Esophagus squamous epithelium (tissue), 5 donors: ENCODE data around the gene ANGPTL2. TPM values are rescaled to one million over a fixed set of nuclear protein-coding genes. Genes with fewer than 3 reads are reported as not detected.
A peak's percentile ranks its signal among the peaks of the same experiment; 100 is the strongest.

Experiments used
- DNase-seq: peaks from one replicate; lab custom pipeline; 2025; lab: John Stamatoyannopoulos, UW
- H3K27ac ChIP-seq, 4 donors: fragments of 200-600 bp; sonication (generic); one replicate each; pipeline ENCODE4 v1.5.1; 2016 to 2019; ENCODE audit warnings: mild to moderate bottlenecking in 1 of 4
- H3K27me3 ChIP-seq, 4 donors: fragments of 200-600 bp; sonication (generic); 1 replicate in 3 of 4; 2 replicates in 1 of 4; pipeline versions ENCODE4 v1.5.1 to v1.6.0; 2017 to 2021; ENCODE audit warnings: antibody characterized with exemption in 1 of 4
- H3K36me3 ChIP-seq, 3 donors: fragments of 200-600 bp; sonication (generic); one replicate each; pipeline ENCODE4 v1.5.1; 2016 to 2019
- H3K4me1 ChIP-seq, 3 donors: fragments of 200-600 bp; sonication (generic); one replicate each; pipeline ENCODE4 v1.5.1; 2017 to 2019
- H3K4me3 ChIP-seq, 4 donors: fragments of 200-600 bp; sonication (generic); 1 replicate in 3 of 4; 2 replicates in 1 of 4; pipeline ENCODE4 v1.5.1; 2016 to 2019; ENCODE audit warnings: mild to moderate bottlenecking in 2 of 4, moderate library complexity in 1 of 4
- H3K9me3 ChIP-seq, 3 donors: fragments of 200-600 bp; sonication (generic); one replicate each; pipeline ENCODE4 v1.5.1; 2016 to 2019
- CTCF ChIP-seq, 6 experiments: fragments of 450-650 bp in 4 of 6; fragments of 200-600 bp in 2 of 6; sonication (generic) in 2 of 6; IDR thresholded peaks; one replicate each; pipeline ENCODE4 v1.5.1; 2016 to 2019; ENCODE audit warnings: antibody characterized with exemption in 6 of 6, mild to moderate bottlenecking in 4 of 6, moderate library complexity in 4 of 6
- POLR2A ChIP-seq, 4 donors: fragments of 450-650 bp; IDR thresholded peaks; one replicate each; pipeline ENCODE4 v1.6.1; 2017; ENCODE audit warnings: antibody characterized with exemption in 4 of 4, mild to moderate bottlenecking in 4 of 4, moderate library complexity in 3 of 4
- WGBS, 2 donors: methylation state at CpG; one replicate each; pipeline ENCODE4 v1.1.5; 2018; 5-methylcytosine and 5-hydroxymethylcytosine counted together
- intact Hi-C: fragments of 100-400 bp; cut with DNase I; formaldehyde crosslinking; loops from one replicate; pipeline ENCODE4 v1.15.0; 2022
- total RNA-seq, 4 donors: library from RNA; depleted of rRNA; stranded (reverse); fragments of >200 nt; gene quantifications; one replicate each; pipeline ENCODE4 v1.1.0, GENCODE V29; 2016
- donor health status: DM: yes; HTN: yes; CAD: no.

ANGPTL2 gene
- total RNA-seq, 4 donors from 2014 or later: 2.4 to 24.6 (median 7.6) TPM

DNA sequence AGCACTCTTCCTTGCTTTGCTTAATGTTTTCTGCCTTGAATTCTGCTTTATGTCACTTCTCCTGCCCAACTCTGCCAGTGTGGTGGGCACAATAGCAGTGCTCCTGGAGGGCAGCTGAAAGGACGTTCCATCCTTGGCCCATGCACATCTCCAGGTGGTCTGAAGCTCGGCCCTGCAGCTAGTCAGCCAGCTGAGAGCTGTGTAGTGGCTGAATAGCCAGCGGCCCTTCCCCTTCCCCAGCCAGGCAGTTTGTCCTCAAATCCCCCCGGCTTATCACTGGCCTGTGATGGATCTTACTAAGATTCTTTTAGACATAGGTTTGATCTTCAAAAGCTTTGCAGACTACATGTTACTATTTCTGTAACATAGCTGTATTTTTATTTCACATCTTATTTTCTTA, 42.7 kb upstream of the ANGPTL2 start:
- Histone ChIP-seq H3K4me3 (no peak overlapping the region), H3K4me1 (peaks cover 0 to 52% (median 6%) of the 10 kb centered on the region in 3 donors), H3K27ac (no peak overlapping the region), H3K9me3 (no peaks in the 10 kb centered on the region), H3K27me3 (no peaks in the 10 kb centered on the region), H3K36me3 (no peaks in the 10 kb centered on the region)
- no peak for DNase-seq
- WGBS, 2 donors: 90 to 92% methylated on average over 4 of the region's 4 CpGs
- intact Hi-C loops: no loop called here
- TF ChIP-seq CTCF (IDR thresholded peaks at IDR 0.05): no peak

DNA sequence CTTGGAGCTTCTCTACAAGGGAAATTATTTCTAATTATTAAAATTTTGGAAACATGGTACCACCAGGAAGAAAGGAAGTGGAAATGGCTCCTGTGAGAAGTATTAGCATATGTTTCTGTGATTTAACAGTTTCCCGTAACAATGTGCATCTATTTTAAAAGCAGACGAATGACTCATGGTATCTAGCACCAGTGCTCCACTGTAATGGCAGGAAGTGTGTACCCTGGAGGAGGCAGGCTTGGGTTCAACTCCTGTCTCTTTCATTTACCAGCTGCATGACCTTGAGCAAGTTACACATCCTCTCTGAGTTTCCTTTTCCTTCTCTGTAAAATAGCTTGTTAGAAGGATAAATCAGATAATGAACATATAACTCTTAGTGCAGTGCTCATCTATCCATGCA, 41.0 kb upstream of the ANGPTL2 start:
- H3K4me3 ChIP-seq: no peak overlapping the region
- DNase-seq: no peak
- no peak overlapping the region for H3K27ac ChIP-seq
- intact Hi-C loops: no loop called here
- no peaks in the 10 kb centered on the region for H3K27me3 ChIP-seq
- no peak for TF ChIP-seq CTCF (IDR thresholded peaks at IDR 0.05)
- TF ChIP-seq POLR2A (IDR thresholded peaks at IDR 0.05): no peak
- H3K9me3 ChIP-seq: no peaks in the 10 kb centered on the region
- 17% methylated on average over 2 of the region's 2 CpGs for WGBS, 2 donors
- H3K36me3 ChIP-seq: no peaks in the 10 kb centered on the region
- H3K4me1 ChIP-seq: peaks cover 0 to 66% (median 7%) of the 10 kb centered on the region in 3 donors

GRCh38 chr9:127162864-127163365, 40.5 kb upstream of the ANGPTL2 start:
- 75 to 94% methylated on average over 4 of the region's 4 CpGs for WGBS, 2 donors
- Histone ChIP-seq H3K36me3 (no peaks in the 10 kb centered on the region), H3K9me3 (no peaks in the 10 kb centered on the region), H3K27ac (peak overlapping the region in 2 of 4 donors; percentile 16 to 17), H3K4me3 (no peak overlapping the region), H3K4me1 (peaks cover 0 to 62% (median 7%) of the 10 kb centered on the region in 3 donors), H3K27me3 (no peaks in the 10 kb centered on the region)
- TF ChIP-seq POLR2A (IDR thresholded peaks at IDR 0.05) (no peak), CTCF (IDR thresholded peaks at IDR 0.05) (no peak)
- no peak for DNase-seq
- intact Hi-C loops: no loop called here

GRCh38 chr9:127162046-127162863, 39.8 kb upstream of the ANGPTL2 start:
- Histone ChIP-seq H3K4me1 (peaks cover 0 to 55% (median 6%) of the 10 kb centered on the region in 3 donors), H3K9me3 (no peaks in the 10 kb centered on the region), H3K36me3 (no peaks in the 10 kb centered on the region), H3K27ac (peak overlapping the region in 2 of 4 donors; percentile 16 to 17), H3K27me3 (no peaks in the 10 kb centered on the region), H3K4me3 (no peak overlapping the region)
- intact Hi-C loops: no loop called here
- no peak for TF ChIP-seq POLR2A (IDR thresholded peaks at IDR 0.05)
- TF ChIP-seq CTCF (IDR thresholded peaks at IDR 0.05): no peak
- no peak for DNase-seq
- WGBS, 2 donors: 52 to 63% methylated on average over 7 to 9 of the region's 9 CpGs

- Histone ChIP-seq H3K4me3 (no peak overlapping the region), H3K36me3 (no peaks in the 10 kb centered on the region), H3K27ac (no peak overlapping the region), H3K9me3 (no peaks in the 10 kb centered on the region), H3K27me3 (no peaks in the 10 kb centered on the region), H3K4me1 (peaks cover 0 to 46% (median 2%) of the 10 kb centered on the region in 3 donors)
- TF ChIP-seq CTCF (IDR thresholded peaks at IDR 0.05) (no peak), POLR2A (IDR thresholded peaks at IDR 0.05) (no peak)
- WGBS, 2 donors: 93 to 100% methylated on average over 5 to 6 of the region's 9 CpGs
- no peak for DNase-seq
- intact Hi-C loops: no loop called here
These were observed 38.7 kb upstream of the ANGPTL2 start for GRCh38 chr9:127161081-127161624.
